ENCODE results near the gene ZNF106. TPM values are rescaled to one million over a fixed set of nuclear protein-coding genes. Genes with fewer than 3 reads are reported as not detected.

ZNF106 gene
- total RNA-seq = 30.2 and 31.2 TPM in 2 replicates

GRCh38 chr15:42490671-42491538 lies at the start of gene ZNF106:
Gene ZNF106 (minus strand): TSS chr15:42491141. CDS start chr15:42472289, 18,852 bp downstream.

GRCh38 chr15:42495361-42496212 lies 4.6 kb upstream of the ZNF106 start, which contains the start of gene SNAP23:
Gene SNAP23 (plus strand): TSS chr15:42495634. CDS start chr15:42511847, 16,213 bp downstream.

Other genes starting within 250 kb of the ZNF106 start
- gene GANC, start 217.9 kb downstream of the ZNF106 start, total RNA-seq = 14.7 and 20.2 TPM in 2 replicates
- 30.5 and 35.0 TPM in 2 replicates for gene TMEM87A, start 217.7 kb downstream of the ZNF106 start, total RNA-seq
- gene CAPN3, start 131.6 kb downstream of the ZNF106 start, total RNA-seq = 0.54 and 0.67 TPM in 2 replicates
- 125 and 140 TPM in 2 replicates for gene SNAP23, start 4.5 kb upstream of the ZNF106 start, total RNA-seq
- 18.1 and 18.7 TPM in 2 replicates for gene LRRC57, start 57.7 kb upstream of the ZNF106 start, total RNA-seq
- 63.6 and 81.9 TPM in 2 replicates for gene HAUS2, start 57.7 kb upstream of the ZNF106 start, total RNA-seq
- gene STARD9, start 84.5 kb upstream of the ZNF106 start, total RNA-seq = 4.7 and 5.5 TPM in 2 replicates
- 10.9 and 11.9 TPM in 2 replicates for gene CDAN1, start 246.0 kb upstream of the ZNF106 start, total RNA-seq

All from mammary microvascular endothelial cell (primary cell).